Smooth muscle cell of the coronary artery (primary cell): ENCODE measurements around the gene MREG. TPM values are rescaled to one million over a fixed set of nuclear protein-coding genes. Genes with fewer than 3 reads are reported as not detected.

Source experiments
- total RNA-seq: library from RNA; depleted of rRNA; stranded (reverse); fragments of >200 nt; gene quantifications from 2 replicates; pipeline ENCODE4 v1.2.3, GENCODE V29; 2014; ENCODE audit warnings: low replicate concordance

Gene MREG
- 1.5 and 7.3 TPM in 2 replicates for total RNA-seq

GRCh38 chr2:216013080-216013909, at the start of gene MREG:
MREG (minus strand) TSS chr2:216013551; CDS start chr2:216013327, 224 bp downstream.

Other genes with a start within 250 kb of the MREG start
- 13.5 and 15.6 TPM in 2 replicates for gene PECR, start 68.3 kb upstream of the MREG start, total RNA-seq
- gene TMEM169, start 68.4 kb upstream of the MREG start, total RNA-seq: 0.30 and 0.47 TPM in 2 replicates
- gene XRCC5, start 95.8 kb upstream of the MREG start, total RNA-seq: 119 and 191 TPM in 2 replicates